TTC549 (cell line): ENCODE results near the gene IPPK.

Experiments used
- FAIRE-seq: peaks from 2 replicates; lab custom pipeline; 2012; peaks lifted over from hg19 to GRCh38; lab: Jason Lieb, UNC

IPPK gene

DNA sequence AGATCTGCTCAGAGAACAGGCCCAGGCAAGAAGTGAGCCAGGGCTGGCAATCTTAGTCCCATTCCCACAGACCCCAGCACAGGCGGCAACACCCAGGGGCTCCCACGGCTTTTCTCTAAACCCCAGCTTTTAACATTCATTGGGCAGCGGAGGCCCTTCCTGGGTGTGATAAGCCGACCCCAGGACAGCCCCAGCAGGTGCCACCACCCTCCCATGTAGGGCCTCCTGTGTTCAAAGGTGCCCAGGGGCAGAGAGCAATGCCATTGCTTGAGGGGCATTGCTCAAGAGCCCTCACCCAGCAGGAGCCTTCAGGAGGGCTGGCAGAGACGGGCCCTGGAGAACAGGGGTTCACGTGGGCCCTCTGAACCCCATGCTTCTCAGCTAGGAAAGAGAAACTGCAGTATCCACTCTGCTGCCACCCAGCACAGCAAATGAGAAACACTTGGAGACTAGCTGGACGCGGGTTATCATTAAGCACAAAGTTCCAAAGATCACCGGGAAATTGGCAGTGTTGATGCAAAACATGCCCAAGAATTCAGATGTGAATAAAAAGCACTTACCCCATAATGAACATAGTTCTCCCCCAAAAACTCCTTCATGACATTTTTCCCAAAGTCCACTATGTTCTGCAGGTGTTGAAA lies 13.9 kb downstream of the IPPK start:
- FAIRE-seq = no peak

DNA sequence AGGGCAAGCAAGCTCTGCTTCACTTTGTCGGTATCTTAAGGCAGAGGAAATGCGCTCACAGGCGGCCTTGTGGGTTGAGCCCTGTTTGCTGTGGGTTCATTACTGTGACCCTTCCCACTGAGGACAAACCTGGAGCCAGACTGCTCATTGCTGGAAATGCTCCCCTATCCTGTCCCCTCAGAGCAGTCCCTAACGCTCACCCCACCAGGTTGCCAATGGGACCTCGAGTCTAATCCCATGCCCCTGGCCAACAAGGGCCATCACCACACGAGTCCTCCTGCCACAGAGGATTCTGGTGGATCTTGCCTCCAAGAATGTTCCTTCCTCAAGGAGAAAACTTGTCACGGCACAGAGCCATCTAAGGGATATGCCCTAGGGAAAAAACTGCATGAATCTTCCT lies 14.6 kb downstream of the IPPK start:
- no peak for FAIRE-seq

DNA sequence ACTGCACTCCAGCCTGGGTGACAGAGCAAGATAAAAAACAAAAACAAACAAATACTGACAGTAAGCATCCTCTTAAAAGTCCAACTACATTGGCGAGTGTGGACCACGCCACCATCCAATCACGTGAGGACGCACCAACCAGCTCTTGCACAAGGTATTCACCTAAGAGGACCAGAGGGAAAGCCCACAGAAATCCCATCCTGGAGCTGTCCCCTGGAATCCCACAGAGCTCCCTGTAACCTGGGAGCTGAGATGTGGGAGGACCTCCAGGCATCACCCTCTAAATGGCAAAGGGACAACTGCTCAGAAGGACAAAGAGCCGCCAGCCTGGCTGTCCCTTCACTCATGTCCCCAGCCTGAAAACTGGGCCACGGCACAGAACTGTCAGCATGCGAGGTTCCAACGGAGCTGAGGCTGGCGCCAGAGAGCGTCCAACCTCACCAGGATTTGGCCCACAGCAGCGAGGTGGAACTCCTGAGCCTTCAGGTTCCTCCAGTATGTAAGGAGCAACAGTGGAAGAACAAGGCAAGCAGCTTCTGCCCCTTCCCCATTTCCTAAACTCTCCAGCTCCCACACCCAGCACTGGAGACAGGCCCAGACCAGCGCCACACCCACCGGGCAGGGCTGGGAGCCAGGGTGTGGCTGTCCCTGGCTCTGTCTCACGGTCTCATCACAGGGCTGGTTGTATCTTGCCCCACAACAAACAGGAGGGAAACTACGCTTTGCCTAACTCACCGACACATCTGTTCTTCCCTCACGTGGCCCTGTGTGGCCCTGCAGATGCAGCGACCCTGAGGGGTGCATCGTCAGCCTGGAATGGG lies 15.2 kb downstream of the IPPK start:
- FAIRE-seq = no peak

DNA sequence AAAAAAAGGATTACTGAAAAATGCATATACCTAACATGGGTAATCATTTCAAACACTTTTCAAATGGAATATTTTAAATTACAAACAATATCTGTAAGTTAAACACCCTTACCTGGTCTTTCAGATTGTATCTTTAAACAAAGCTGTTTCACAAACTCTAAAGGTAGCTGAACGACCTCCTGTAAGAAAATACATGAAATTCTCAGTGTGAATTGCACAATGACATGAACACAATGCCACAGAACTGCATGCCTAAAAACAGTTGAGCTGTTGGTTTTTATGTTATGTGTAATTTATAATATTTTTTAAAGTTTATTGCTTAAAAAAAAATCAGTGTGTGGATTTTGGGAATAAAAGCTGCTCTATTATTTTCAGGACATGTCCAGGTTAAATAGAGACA lies 17.5 kb downstream of the IPPK start:
- FAIRE-seq = no peak

DNA sequence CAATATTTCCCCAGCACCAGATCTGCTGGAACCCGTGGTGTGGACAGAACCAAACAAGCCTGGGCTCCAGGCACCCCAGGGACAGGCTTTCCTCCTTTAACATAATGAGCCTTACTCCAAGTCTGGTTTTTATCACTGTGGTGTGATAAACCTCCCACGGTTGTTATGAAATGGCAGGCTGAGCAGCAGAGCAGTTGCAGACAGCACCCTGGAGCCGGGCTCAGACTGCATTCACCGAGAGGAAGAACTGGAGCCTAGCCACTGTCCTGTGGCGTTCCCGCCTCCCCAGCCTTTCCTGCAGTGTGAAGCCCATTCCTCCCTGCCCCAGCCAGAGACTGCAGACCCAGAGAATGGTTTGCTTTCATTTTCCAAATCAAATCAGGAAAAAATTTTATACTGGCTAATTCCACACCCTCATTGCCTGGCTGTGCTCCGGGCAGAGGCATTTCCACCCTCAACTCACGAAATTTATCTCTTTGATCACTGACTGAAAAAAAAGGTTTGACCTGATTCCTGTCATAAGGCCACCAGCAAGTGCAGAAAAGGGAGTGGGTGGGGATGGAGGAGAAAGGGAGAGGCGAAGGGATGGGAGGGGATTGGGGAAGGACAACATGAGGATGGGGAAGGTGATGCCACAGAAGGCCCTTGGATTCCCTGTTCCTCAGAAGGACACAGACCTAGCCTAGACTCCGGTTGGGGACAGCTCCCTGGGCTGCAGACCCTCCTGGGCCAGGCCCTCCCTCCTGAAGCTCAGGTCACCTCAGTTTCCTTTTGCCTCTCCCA lies 18.9 kb downstream of the IPPK start:
- no peak for FAIRE-seq

DNA sequence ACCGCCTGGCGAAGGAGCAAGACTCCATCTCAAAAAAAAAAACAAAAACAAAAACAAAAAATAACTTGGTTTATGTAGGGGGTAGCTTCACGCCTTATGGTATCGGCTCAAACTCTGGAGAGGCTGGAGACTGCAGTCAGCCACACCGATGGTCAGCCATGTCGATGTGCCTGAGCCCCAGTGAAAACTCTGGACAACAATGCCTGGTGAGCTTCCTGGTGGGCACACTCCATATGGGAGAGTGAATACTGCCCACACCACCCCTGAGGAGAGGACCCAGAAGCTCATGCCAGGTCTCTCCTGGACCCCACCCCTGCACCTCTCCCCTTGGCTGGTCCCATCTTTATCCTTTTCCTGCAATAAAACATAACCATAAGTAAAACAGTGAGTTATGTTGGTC lies 19.6 kb downstream of the IPPK start:
- no peak for FAIRE-seq

DNA sequence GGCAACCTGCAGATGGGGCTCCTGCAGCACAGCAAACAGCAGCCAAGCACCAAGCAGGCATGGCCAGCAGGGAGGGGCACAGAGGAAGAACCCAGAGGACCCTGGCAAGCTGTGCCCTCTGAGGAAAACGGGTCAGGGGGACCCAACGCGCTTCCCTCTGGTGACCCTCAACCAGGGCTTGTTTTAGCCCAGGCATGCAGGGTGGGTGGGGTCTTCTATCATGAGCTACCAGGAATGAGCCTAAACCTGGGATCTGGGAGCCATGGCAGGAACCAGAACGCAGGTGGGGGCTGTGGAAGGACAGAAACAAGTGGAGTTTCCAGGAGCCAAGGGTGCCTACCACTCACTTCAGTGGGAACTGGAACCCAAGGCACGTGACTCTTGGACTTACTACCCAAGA lies 20.9 kb downstream of the IPPK start:
- no peak for FAIRE-seq

DNA sequence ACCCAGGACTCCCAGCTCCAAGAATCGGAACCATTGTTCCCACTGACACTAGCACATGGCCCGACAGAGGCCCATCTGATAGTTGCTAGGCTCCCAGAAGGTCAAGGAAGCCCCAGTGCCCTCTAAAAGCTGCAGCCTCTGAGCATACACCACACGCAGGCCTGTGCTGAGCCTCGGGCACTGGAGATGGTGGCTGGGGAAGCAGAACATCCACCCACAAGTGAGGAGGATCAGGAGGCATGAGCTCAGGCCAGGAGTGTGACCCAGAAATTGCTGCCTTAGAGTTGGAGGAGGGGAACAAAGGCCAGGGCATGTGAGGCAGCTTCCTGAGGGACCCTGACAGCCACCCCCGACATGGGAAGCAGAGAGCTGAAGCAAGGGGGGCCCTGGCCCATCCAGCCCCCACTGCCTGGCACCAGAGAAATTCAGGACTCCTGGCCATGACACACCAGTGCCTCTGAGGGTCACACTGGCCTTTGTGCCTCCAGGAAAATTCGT lies 21.4 kb downstream of the IPPK start:
- FAIRE-seq = no peak

DNA sequence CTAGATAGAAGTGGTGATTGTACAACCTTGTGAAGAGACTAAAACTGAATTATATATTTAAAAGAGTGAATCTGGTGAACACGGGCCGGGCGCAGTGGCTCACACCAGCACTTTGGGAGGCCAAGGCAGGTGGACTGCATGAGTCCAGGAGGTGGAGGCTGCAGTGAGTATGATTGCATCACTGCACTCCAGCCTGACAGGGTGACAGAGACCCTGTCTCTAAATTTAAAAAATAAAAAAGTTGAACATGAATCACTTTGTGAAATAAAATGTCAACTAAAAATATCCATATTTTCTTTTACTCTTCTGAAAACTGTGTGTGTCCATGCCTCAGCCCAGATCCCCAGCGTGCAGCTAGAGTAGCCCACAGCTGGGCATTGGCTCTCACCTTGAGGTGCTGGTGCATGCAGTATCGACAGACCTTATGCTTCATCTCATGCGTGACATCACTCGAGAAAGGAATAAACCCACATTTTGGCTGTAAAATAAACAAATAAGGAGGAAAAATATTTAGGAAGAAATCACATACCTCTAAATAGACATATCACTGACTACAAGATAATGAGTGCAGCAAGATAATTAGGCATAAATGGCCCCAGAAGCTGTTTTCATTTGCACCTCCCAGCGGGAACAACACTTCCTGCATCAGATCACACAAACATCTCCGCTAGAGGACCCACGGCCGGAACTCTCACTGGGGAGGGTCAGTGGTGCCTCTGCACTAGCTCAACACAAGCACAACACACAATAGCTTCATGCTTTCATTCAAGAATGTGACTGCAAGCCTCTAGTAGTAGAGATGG lies 22.1 kb downstream of the IPPK start:
- no peak for FAIRE-seq

DNA sequence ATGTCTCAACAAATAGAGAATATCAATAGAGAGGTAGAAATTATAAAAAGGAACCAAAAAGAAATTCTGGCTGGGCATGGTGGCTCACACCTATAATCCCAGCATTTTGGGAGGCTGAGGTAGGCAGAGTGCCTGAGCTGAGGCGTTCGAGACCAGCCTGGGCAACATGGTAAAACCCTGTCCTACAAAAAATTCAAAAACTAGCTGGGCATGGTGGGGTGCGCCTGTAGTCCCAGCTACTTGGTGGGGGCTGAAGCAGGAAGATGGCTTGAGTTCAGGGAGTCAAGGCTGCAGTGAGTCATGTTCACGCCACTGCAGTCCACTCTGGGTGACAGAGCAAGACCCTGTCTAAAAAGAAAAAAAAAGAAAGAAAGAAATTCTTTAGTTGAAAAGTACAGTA lies 24.9 kb downstream of the IPPK start:
- no peak for FAIRE-seq

DNA sequence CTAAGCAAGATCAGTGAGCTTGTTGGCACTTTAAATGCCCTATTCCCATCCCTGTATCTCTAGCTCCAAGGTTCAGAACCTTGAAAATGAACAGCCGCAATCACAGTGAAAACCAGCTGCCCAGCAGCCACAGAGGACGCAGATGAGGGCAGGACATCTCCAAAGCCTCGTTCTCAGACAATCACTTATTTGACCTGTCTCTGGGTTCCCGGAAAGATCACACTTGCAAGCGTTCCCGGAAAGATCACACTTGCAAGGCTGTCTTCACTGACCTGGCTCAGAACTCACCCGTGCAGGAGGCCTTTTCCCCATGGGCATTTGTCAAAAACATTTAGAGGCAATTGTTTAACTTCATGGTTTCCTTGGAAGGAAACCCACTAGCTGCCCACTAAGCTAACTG lies 25.7 kb downstream of the IPPK start:
- FAIRE-seq = no peak

DNA sequence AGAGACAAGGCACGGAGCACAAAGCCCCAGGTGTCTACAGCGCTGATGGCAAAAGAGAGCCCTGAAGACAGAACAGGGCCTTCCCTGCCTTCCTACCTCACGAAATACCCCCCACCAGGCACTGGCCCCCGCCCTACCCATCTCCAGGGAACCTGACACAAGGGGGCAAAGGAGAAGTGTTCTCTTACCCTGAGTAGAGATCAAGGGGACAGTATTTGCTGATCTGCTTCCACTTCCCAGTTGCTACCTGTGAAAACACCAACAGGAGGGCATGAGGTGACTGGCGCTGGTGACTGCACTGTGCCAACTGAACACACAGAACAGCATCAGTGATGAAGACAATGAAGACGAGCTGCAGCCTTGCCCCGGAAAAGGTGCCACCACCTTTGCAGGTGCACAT lies 27.4 kb downstream of the IPPK start:
- no peak for FAIRE-seq

DNA sequence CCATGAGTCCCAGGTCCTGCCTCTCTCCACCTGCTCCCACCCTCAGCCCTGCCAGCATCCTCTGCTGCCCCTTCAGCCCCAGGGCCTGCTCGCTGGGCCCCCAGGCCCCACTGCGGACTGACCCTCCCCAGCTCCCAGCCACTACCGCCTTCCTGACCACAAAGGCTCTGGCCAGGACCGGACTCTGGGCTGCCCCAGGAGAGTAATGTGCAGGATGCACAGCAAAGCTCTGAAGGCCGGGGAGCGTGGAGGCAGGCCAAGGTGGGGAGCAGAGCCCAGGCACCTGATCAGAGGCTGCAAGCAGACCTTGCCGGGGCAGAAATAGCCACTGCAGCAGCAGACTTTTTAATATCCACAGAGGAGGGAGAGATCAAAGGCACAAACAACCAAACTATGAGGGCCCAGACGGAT lies 27.9 kb downstream of the IPPK start:
- no peak for FAIRE-seq

DNA sequence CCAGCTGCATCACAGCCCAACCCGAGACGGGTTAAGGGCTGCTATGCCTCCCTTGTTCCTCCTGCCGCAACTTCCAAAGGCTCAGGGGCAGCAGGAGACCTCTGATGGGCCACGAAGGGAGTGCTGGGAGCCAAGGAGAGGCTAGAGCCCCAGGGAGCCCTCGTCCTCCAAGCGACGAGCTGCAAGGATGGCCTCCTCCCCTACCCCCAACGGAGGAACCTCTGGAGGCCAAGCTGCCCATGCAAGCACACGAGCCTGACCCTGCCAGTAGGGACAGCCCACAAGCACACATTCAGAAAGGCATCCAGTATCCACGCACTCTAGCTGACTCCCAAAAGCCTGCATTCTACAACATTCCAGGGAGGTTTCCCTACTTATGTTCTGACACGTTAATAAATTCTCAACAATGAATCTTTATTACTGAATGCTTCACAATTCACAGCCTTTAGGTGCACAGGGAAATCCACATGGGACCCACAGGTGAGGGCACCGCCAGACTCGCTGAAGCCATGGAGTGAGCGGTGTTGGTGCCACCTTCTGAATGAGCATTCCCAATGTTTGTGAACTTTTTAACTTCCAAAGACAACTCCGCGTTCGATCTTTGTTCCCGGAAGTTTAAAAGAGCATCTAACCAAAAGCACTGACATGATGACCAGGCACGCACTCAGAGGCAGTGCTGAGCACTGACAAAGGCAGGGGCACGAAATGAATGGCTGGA lies 28.7 kb downstream of the IPPK start:
- no peak for FAIRE-seq

DNA sequence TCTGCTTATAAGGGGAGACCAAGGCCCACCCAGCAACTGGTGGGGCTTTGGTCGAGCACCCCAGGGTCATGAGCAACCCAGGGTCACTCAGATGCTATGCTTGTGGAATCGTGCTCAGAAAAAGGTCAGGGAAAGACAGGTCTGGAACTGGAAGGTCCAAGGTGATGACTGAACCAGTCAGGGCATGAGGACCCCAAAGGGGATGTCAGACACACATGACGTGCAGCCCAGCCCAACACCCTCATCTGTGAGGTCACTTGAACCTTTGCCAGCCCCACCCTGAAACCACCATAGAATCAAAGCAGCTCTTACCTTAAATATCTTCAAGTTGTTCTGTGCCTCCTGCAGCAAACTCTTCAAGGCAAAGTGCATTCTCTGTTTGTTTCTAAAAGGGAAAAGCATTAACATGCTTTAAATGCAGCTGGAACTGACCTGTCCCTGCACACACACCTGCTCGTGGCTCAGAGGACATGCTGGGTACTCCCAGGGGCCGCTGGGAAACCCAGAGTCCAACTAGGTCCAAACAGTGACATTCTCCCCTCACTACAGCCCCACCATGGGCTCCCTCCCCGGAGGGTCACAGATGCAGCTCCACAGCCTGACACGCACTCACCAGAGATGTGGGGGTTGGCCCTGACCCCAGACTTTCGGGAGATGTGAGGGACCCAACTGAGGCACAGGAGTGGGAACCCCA lies 29.4 kb downstream of the IPPK start:
- FAIRE-seq = no peak

DNA sequence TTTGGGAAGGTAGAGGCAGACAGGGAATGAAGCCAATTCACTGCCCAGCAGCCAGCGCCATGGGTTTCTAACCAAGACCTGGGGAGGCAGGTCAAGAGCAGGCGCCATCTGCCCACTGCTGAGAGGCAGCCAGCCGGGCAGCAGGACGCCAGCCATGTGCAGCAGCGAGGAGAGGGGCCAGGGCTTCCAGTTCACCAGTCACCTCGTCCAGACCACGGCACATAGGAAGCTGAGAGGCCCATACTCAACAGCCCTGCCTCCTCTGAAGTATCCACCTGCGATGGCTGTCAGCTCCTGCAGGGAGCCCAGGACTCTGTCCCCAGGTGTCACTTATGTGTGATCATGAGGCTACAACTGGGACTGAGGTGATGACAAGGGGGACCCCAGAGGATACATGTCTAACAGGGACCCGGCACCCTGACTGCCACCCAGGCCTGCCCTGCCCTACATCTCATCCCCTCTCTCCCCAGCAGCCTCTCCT lies 30.1 kb downstream of the IPPK start:
- FAIRE-seq = no peak

DNA sequence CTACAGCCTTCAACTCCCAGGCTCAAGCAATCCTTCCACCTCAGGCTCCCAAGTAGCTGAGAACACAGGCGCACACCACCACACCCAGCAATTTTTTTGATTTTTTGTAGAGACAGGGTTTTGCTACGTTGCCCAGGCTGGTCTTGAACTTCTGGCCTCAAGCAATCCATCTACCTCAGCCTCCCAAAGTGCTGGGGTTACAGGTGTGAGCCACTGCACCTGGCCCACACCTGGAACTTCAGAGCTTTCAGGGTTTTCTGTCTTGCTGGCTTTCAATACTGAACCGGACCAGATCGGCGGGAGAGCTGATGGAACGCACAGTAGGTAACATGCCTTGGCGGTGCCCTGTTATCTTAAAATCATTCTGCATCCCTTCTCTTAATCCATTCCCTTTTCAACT lies 30.8 kb downstream of the IPPK start:
- no peak for FAIRE-seq

DNA sequence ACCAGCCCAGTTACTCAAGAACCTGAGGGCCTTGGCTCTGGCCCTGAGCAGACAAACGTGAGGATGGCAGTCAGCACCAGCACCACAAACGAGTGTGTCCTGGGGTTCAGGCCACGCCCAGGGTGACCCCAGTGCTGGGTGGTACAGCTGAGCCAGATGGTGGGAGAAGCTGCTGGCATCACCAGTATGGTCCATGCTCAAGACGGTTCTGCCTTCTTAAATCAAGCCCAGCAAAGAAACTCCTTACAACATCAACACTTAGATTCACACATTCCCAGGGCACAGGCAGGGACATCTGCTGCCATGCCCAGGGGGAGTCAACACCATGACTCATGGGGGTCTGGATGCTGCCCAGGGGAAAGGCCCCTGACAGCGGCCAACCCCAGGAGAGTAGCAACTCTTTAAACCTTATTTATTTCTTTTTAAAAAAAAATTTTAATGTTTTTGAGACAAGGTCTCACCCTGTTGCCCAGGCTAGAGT lies 31.3 kb downstream of the IPPK start:
- no peak for FAIRE-seq

DNA sequence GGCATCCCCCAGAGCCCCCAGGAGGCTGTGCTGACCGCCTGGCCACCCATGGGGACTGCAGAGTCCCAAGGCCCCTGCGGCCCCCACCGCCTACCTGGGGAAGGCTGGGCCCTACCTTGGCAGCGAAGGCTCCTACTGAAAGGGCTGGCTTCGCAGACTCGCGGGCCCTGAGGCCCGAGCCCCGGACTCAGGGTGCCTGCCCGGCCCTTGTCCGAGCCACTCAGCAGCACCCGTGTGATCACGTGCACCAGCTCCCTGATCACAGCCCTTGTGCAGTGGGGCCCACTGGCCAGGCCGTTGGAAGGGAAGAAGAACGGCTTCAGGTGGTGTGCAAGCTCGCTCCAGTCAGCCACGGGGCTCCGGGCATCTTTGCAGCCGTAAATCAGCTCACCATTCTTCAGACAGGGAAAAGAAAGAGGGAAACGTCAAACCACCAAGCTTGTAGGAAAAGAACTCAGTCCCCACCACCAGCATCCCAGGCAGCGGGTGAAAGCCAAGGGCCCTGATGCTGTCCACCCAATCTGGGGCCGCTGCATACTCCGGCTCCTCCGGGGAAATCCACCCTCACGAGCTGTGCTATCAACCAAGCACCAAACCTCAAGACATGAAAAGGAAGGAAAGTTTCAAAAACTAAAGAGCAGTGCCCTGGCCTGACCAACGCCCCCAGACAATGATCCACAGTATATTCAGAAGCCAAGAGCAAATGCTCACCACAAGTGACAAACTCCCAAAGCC lies 31.9 kb downstream of the IPPK start:
- FAIRE-seq = no peak

DNA sequence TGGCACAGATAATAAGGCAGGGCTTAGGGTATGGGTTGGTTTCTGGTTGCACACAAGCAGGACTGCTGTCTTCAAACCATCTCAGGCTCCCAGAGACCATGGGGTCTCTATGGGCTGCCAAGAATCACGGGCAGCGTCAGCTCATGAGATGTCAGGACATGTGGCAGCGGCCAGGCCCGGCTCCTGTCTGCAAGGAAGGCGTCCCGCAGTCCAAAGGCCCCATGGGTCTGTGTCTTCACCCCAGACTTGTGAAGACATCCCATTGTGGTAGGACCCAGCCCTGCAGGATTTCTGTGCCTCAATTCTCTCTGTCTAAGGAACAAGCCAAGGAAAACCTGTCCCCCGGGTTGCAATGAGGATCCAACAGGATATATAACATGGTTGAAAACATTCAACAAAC lies 32.6 kb downstream of the IPPK start:
- FAIRE-seq = no peak
